HL-60 (cell line): ENCODE measurements around the gene SLC2A9.
A peak's percentile ranks its signal among the peaks of the same experiment; 100 is the strongest.

ENCODE experiments used
- DNase-seq, 2 experiments: peaks; one replicate each; pipeline ENCODE4 v3.0.0-alpha.2; 2010 to 2020; ENCODE audit warnings: low read depth in 1 of 2, low spot score in 1 of 2
- H3K27ac ChIP-seq: fragments of 250-450 bp; sonication (Bioruptor Pico); replicated peaks from 2 replicates; pipeline ENCODE4 v1.5.1; 2020; ENCODE audit warnings: mild to moderate bottlenecking, moderate library complexity
- H3K27me3 ChIP-seq: fragments of 250-450 bp; sonication (Bioruptor Pico); 2 replicates; pipeline ENCODE4 v1.5.1; 2021; ENCODE audit warnings: mild to moderate bottlenecking, moderate library complexity; ENCODE audit not compliant: insufficient read depth, poor library complexity, severe bottlenecking
- H3K4me3 ChIP-seq: replicated peaks from 2 replicates; pipeline ENCODE4 v1.5.1; 2011; ENCODE audit warnings: mild to moderate bottlenecking, control low read depth, low read length; ENCODE audit not compliant: insufficient read depth
- GABPA ChIP-seq: IDR thresholded peaks from 2 replicates; pipeline ENCODE4 v1.6.1; 2012; ENCODE audit warnings: low read depth
- POLR2AphosphoS5 ChIP-seq: IDR thresholded peaks from 2 replicates; pipeline ENCODE4 v1.6.1; 2012; ENCODE audit warnings: low read depth
- SPI1 ChIP-seq: IDR thresholded peaks from 2 replicates; pipeline ENCODE4 v1.6.1; 2012; ENCODE audit warnings: low read depth, mild to moderate bottlenecking, borderline replicate concordance
- TF ChIP-seq, protein P1 (sequence below): IDR thresholded peaks from 2 replicates; pipeline ENCODE4 v1.6.1; 2012; ENCODE audit warnings: low read depth; ENCODE audit not compliant: insufficient replicate concordance
- TF ChIP-seq, protein P2 (sequence below): IDR thresholded peaks from one replicate; pipeline ENCODE4 v1.5.1; 2011; ENCODE audit warnings: low read length, control low read depth, inconsistent platforms; ENCODE audit not compliant: insufficient read depth

Gene SLC2A9

DNA sequence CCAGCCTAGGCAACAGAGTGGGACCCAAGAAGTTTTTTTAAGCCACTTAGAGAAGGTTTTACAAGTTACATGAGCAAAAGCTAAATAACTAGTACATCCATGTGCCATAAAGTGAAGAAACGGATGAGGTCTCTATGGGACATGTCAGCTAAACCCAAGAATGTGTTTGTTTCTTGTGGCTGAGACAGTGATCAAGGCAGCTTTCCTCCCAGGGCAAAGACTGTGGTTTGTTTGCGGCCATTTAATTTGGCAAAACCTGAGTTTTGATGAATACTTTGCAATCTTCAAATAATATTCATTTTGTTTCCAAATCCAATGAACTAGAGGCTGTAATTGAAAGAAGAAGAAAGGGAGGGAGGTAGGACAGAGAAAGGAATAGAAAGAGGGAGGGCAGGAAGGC, 44.9 kb upstream of the SLC2A9 start:
- Histone ChIP-seq H3K27me3 (no peaks in the 10 kb centered on the region), H3K4me3 (no peak overlapping the region), H3K27ac (no peak overlapping the region)
- no peak for DNase-seq
- TF ChIP-seq, protein P1, sequence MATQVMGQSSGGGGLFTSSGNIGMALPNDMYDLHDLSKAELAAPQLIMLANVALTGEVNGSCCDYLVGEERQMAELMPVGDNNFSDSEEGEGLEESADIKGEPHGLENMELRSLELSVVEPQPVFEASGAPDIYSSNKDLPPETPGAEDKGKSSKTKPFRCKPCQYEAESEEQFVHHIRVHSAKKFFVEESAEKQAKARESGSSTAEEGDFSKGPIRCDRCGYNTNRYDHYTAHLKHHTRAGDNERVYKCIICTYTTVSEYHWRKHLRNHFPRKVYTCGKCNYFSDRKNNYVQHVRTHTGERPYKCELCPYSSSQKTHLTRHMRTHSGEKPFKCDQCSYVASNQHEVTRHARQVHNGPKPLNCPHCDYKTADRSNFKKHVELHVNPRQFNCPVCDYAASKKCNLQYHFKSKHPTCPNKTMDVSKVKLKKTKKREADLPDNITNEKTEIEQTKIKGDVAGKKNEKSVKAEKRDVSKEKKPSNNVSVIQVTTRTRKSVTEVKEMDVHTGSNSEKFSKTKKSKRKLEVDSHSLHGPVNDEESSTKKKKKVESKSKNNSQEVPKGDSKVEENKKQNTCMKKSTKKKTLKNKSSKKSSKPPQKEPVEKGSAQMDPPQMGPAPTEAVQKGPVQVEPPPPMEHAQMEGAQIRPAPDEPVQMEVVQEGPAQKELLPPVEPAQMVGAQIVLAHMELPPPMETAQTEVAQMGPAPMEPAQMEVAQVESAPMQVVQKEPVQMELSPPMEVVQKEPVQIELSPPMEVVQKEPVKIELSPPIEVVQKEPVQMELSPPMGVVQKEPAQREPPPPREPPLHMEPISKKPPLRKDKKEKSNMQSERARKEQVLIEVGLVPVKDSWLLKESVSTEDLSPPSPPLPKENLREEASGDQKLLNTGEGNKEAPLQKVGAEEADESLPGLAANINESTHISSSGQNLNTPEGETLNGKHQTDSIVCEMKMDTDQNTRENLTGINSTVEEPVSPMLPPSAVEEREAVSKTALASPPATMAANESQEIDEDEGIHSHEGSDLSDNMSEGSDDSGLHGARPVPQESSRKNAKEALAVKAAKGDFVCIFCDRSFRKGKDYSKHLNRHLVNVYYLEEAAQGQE, result no peak
- no peak for TF ChIP-seq GABPA
- no peak for TF ChIP-seq SPI1
- TF ChIP-seq POLR2AphosphoS5, result no peak
- TF ChIP-seq, protein P2, sequence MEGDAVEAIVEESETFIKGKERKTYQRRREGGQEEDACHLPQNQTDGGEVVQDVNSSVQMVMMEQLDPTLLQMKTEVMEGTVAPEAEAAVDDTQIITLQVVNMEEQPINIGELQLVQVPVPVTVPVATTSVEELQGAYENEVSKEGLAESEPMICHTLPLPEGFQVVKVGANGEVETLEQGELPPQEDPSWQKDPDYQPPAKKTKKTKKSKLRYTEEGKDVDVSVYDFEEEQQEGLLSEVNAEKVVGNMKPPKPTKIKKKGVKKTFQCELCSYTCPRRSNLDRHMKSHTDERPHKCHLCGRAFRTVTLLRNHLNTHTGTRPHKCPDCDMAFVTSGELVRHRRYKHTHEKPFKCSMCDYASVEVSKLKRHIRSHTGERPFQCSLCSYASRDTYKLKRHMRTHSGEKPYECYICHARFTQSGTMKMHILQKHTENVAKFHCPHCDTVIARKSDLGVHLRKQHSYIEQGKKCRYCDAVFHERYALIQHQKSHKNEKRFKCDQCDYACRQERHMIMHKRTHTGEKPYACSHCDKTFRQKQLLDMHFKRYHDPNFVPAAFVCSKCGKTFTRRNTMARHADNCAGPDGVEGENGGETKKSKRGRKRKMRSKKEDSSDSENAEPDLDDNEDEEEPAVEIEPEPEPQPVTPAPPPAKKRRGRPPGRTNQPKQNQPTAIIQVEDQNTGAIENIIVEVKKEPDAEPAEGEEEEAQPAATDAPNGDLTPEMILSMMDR, result no peak

DNA sequence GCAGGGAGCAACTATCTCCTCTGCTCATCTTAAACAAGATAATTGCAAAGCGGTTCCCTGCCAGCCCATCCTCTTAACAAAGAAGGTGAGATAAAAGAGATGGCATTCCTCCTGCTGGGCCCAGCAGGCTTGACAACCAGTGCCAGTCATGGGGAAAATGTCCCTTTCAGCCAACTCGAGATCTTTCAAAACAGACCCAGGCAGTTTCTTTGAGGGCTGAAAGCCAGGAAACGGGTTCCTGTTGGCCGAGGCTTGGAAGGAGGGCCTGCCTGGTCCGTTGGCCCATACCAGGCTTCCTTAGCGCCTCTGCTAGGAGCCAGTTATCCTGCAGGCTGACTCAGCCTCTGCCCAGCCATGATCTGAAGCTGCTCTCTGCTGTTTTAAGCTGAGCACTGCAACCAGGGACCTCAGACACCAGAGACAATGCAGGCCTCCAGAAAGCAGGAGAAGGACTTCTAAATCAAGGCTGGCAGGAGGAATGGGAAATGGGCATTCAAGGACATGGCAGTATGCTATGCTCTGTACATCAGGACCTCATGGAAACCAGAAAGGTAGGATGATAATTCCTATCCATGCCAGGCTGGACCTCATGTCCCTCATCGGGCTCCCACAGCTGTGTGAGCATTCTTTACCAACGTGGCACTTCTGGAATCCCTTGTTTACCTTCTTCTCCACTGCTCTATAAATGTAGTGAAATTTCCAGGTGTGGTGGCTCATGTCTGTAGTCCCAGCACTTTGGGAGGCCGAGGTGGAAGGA, 42.4 kb upstream of the SLC2A9 start:
- Histone ChIP-seq H3K27me3 (no peaks in the 10 kb centered on the region), H3K27ac (no peak overlapping the region), H3K4me3 (no peak overlapping the region)
- TF ChIP-seq, protein P2, result peak; percentile 75
- TF ChIP-seq, protein P1, result no peak
- TF ChIP-seq POLR2AphosphoS5, result no peak
- TF ChIP-seq GABPA, result no peak
- TF ChIP-seq SPI1, result no peak
- DNase-seq, result peak; percentile 33 to 57

DNA sequence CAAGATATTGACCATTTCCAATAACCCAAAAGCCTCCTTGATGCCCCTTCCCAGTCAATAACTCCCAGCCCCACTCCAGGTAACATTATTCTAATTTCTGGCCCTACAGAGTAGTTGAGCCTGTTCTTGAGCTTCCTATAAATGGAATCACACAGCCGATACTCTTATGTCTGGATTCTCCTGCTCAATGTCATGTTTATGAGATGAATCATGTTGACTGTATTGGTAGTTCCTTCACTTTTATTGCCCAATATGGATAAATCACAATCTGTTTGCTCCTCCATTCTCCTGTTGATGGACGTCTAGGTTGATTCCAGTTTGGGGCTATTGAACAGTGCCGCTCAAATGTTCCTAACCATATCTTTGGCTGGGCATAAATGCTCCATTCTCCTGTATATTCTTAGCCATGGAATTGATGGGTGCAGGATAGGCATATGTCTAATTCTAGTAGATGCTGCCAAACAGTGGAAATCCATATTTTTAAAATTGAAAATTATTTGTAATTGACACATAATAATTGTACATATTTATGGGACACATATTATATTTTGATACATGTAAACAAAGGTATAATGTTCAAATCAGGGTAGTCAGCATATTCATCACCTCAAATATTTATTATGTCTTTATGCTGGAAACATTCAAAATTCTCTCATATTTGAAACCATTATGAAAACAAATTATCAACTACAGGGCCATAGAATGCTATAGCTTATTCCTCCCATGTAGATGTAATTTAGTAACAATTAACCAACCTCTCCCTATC, 40.5 kb upstream of the SLC2A9 start:
- Histone ChIP-seq H3K27ac (no peak overlapping the region), H3K4me3 (no peak overlapping the region), H3K27me3 (no peaks in the 10 kb centered on the region)
- TF ChIP-seq GABPA, result no peak
- TF ChIP-seq POLR2AphosphoS5, result no peak
- TF ChIP-seq SPI1, result no peak
- TF ChIP-seq, protein P1, result no peak
- TF ChIP-seq, protein P2, result no peak
- no peak for DNase-seq
